Spinal cord (tissue), 10 donors: ENCODE results near the gene TNXB. TPM values are rescaled to one million over a fixed set of nuclear protein-coding genes. Genes with fewer than 3 reads are reported as not detected.
A peak's percentile ranks its signal among the peaks of the same experiment; 100 is the strongest.
"Not testable (repeated sequence)": the region's sequence is repeated elsewhere in the genome, so short reads cannot be mapped to it uniquely, and the experiment has no call there.

Source experiments
- DNase-seq, 6 donors: peaks; one replicate each; pipeline versions ENCODE4 v3.0.0 to v3.0.0-alpha.2; 2013 to 2015; ENCODE audit warnings: low spot score in 6 of 6, low read depth in 4 of 6
- H3K27ac ChIP-seq: one replicate; pipeline ENCODE4 v1.5.1; 2013; ENCODE audit warnings: low read depth, low read length, control low read depth
- H3K27me3 ChIP-seq: one replicate; pipeline ENCODE4 v1.6.1; 2013; ENCODE audit warnings: low read length; ENCODE audit not compliant: control insufficient read depth, insufficient read depth
- H3K36me3 ChIP-seq: one replicate; pipeline ENCODE4 v1.6.1; 2013; ENCODE audit warnings: low read length; ENCODE audit not compliant: control insufficient read depth, insufficient read depth
- H3K4me1 ChIP-seq: one replicate; pipeline ENCODE4 v1.6.1; 2013; ENCODE audit warnings: low read length; ENCODE audit not compliant: control insufficient read depth, insufficient read depth
- H3K4me3 ChIP-seq: one replicate; pipeline ENCODE4 v1.5.1; 2013; ENCODE audit warnings: low read depth, low read length, control low read depth
- H3K9me3 ChIP-seq: one replicate; pipeline ENCODE4 v1.6.1; 2013; ENCODE audit warnings: low read length; ENCODE audit not compliant: control insufficient read depth, insufficient read depth
- WGBS: methylation state at CpG from one replicate; pipeline ENCODE4 v1.1.5; 2013; ENCODE audit warnings: missing lambda C conversion rate; ENCODE audit not compliant: insufficient coverage; 5-methylcytosine and 5-hydroxymethylcytosine counted together
- polyA plus RNA-seq, 2 donors: library from polyadenylated mRNA; unstranded; fragments of 120-200 nt; gene quantifications; one replicate each; pipeline ENCODE4 v1.2.1, GENCODE V29; 2013; ENCODE audit not compliant: insufficient read length in 2 of 2
- total RNA-seq, 2 donors: library from RNA; depleted of rRNA in 1 of 2; stranded (reverse); fragments of 120-200 nt in 1 of 2; fragments of >200 nt in 1 of 2; gene quantifications; one replicate each; pipeline versions ENCODE4 v1.2.3 to v1.2.4, GENCODE V29; 2013 to 2014
- donor health status: healthy.

Gene TNXB
- total and polyA plus RNA-seq, 4 donors, result 26.1 to 78.4 (median 50.1) TPM

DNA sequence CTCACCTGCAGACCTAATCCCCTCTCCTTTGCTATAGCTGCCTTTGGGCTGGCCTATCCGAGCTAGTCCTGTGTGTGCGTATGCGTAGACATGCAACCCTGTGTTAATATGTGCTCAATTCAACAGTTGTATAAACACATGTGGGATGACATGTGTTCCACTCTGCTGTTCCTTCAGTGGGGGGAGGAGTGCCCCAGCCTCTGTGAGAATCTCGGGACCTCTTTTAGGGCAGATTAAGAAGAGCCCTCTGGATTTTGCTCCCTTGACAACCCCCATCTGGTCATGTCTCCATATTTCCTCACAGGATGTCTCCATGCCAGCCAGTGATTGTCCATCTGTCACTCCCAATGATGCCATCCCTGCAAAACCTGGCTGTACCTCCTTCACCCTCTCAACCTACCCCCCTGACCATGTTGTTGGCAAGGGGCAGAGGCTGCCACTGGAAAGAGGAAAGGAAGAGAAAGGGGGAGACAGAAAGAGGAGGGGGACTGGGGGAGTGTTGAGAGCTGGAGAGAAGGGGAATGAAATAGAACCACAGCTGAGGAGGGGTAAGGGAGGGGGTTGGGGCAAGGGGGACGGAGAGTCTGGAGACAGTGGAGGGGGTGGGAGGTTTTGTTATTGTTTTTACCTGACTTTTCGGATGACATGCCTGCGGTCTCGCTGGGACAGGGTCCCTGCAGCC lies 42.2 kb upstream of the TNXB start:
- Histone ChIP-seq H3K9me3 (no peaks in the 10 kb centered on the region), H3K4me3 (peak overlapping the region; percentile 16), H3K27ac (peak overlapping the region; percentile 29), H3K4me1 (peaks cover 62% of the 10 kb centered on the region), H3K36me3 (peaks cover 16% of the 10 kb centered on the region), H3K27me3 (peaks cover 19% of the 10 kb centered on the region)
- DNase-seq, result peak in 2 of 6 donors; percentile 31 to 74
- 42% methylated on average over 3 of the region's 8 CpGs for WGBS

GRCh38 chr6:32149932-32150870 lies 41.1 kb upstream of the TNXB start:
- Histone ChIP-seq H3K36me3 (peaks cover 8% of the 10 kb centered on the region), H3K9me3 (no peaks in the 10 kb centered on the region), H3K27me3 (peaks cover 19% of the 10 kb centered on the region), H3K4me1 (peaks cover 57% of the 10 kb centered on the region), H3K27ac (no peak overlapping the region), H3K4me3 (peak overlapping the region; percentile 16)
- WGBS, result 12% methylated on average over 55 of the region's 55 CpGs
- no peak for DNase-seq

GRCh38 chr6:32149092-32149755 lies 40.1 kb upstream of the TNXB start:
- H3K36me3 ChIP-seq, result peaks cover 8% of the 10 kb centered on the region
- H3K4me3 ChIP-seq, result peak overlapping the region; percentile 43
- no peak overlapping the region for H3K27ac ChIP-seq
- no peaks in the 10 kb centered on the region for H3K9me3 ChIP-seq
- whole genome bisulfite sequencing, result 20% methylated on average over 38 of the region's 47 CpGs
- H3K27me3 ChIP-seq, result peaks cover 19% of the 10 kb centered on the region
- H3K4me1 ChIP-seq, result peaks cover 48% of the 10 kb centered on the region
- DNase-seq, result no peak

DNA sequence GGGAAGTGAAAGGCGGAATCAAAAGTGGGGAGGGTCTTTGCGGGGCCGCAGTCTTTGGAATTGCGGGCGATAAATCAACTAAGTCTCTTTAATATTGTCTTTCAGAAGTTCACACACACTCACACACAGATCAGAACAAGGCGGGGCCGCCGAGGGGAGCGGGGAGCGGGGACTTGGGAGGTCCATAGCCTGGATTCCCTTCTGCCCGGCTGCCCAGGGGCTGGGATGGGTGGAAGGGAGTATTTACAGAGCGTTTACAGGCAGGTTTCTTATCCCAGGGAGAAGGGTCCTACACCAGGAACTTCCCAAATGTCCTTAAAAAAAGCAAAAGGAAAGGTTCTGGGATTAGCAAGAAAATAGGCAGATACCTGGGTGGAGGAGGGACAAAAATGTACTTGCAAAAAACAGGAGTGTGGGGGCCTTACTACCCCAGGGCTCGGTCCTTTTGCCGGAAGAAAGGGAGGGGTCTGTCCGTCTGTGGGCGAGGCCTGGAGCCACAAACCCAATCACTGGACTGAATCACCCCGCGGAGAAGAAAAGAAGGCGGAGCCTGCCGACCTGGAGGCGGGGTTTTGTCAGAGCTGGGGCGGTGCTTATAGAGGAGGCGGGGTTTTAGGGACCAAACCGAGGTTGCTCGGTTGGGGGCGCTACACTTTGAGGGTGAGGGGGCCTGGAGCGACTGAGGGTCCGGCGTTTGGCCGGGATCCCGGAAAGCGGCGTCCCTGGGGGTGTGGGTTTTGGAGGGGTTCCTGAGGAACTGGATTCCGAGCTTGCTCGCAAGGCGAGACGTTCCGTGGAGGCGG lies 39.4 kb upstream of the TNXB start:
- H3K4me3 ChIP-seq, result peak overlapping the region; percentile 43
- WGBS, result 8% methylated on average over 29 of the region's 39 CpGs
- H3K4me1 ChIP-seq, result peaks cover 46% of the 10 kb centered on the region
- peaks cover 19% of the 10 kb centered on the region for H3K27me3 ChIP-seq
- no peak overlapping the region for H3K27ac ChIP-seq
- DNase-seq, result peak in 3 of 6 donors; percentile 22 to 89 (median 86)
- no peaks in the 10 kb centered on the region for H3K9me3 ChIP-seq
- H3K36me3 ChIP-seq, result peaks cover 8% of the 10 kb centered on the region

DNA sequence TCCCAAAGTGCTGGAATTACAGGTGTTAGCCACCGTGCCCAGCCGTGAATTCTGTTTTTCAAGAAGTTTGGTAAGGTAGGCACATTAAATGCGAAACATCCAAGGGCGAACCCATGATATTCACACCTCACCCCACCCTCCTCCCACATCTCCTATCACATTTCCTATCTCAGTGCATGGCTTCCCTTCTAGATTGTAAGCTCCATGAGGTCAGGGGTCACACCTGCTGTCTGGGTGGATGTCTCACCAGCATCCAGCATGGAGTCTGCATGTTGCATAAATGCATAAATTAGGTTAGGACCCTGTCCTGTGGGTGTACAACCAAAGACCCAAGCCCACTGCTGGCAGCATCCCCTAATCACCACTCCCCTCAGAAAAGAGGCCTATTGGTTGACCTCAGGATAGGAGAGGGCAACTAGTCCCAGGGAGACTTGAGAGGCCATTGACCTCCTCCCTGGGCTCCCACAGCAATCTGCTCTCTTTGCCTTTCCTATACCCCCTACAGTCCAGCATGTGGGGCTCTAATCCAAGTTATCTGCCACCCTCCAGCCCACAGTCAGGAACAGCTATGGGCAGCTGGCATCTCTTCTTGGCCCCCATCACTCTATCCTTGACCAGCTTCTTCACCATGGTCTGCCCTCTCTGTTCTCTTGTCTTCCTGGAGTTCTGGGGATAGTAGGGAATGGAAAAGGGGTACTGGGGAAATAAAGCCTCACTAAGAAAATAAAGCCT lies 38.4 kb upstream of the TNXB start:
- Histone ChIP-seq H3K4me3 (no peak overlapping the region), H3K9me3 (no peaks in the 10 kb centered on the region), H3K27ac (no peak overlapping the region), H3K4me1 (peaks cover 37% of the 10 kb centered on the region), H3K36me3 (peaks cover 8% of the 10 kb centered on the region), H3K27me3 (peaks cover 19% of the 10 kb centered on the region)
- WGBS, result no CpG with 5 or more reads among the region's 4 CpGs
- DNase-seq, result no peak

- no peaks in the 10 kb centered on the region for H3K9me3 ChIP-seq
- peaks cover 8% of the 10 kb centered on the region for H3K36me3 ChIP-seq
- 38% methylated on average over 4 of the region's 4 CpGs for WGBS
- peaks cover 19% of the 10 kb centered on the region for H3K27me3 ChIP-seq
- no peak overlapping the region for H3K27ac ChIP-seq
- peaks cover 29% of the 10 kb centered on the region for H3K4me1 ChIP-seq
- no peak for DNase-seq
- H3K4me3 ChIP-seq, result no peak overlapping the region
These were observed 37.5 kb upstream of the TNXB start for GRCh38 chr6:32146687-32147086.

DNA sequence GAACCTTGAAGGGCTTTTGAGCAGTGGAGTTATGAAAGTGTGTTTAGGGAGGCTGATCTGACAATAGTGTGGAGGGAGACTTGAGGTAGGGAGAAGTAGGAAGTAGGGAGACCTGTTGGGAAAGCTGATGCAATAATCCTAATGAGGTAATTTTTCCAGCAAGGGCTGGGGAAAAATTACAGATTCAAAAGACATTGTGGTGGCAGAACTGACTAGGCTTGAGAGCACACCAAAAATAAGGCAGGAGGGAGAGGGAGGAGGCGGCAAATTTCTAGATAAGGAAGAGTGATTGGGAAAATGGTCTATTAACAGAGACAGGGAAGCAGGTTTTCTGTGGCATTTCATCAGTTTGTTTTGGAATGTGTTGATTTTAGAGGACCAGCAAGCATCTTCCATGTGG lies 37.1 kb upstream of the TNXB start:
- no peaks in the 10 kb centered on the region for H3K9me3 ChIP-seq
- DNase-seq, result no peak
- peaks cover 25% of the 10 kb centered on the region for H3K4me1 ChIP-seq
- H3K27me3 ChIP-seq, result peaks cover 19% of the 10 kb centered on the region
- 100% methylated on average over 1 of the region's 1 CpG for WGBS
- no peak overlapping the region for H3K27ac ChIP-seq
- H3K4me3 ChIP-seq, result no peak overlapping the region
- peaks cover 8% of the 10 kb centered on the region for H3K36me3 ChIP-seq

DNA sequence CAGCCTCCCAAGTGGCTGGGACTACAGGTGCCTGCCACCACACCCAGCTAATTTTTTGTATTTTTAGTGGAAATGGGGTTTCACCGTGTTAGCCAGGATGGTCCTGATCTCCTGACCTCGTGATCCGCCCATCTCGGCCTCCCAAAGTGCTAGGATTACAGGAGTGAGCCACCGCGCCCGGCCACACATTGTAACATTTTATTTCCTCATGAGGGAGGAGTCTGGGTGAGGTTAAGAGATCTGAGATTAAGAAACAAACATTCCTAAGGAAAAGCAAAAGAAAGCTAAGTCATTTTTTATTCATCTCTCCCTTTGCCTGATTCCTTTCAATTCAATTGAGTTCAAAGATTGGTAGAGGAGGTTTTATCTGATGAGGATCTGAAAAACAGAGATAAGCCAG lies 35.1 kb upstream of the TNXB start:
- peaks cover 11% of the 10 kb centered on the region for H3K4me1 ChIP-seq
- H3K27ac ChIP-seq, H3K9me3 ChIP-seq, H3K4me3 ChIP-seq, DNase-seq, H3K36me3 ChIP-seq, H3K27me3 ChIP-seq: not testable (repeated sequence)
- WGBS, result no CpG with 5 or more reads among the region's 7 CpGs
